ENCODE results near the gene GMDS.

The GMDS gene

DNA sequence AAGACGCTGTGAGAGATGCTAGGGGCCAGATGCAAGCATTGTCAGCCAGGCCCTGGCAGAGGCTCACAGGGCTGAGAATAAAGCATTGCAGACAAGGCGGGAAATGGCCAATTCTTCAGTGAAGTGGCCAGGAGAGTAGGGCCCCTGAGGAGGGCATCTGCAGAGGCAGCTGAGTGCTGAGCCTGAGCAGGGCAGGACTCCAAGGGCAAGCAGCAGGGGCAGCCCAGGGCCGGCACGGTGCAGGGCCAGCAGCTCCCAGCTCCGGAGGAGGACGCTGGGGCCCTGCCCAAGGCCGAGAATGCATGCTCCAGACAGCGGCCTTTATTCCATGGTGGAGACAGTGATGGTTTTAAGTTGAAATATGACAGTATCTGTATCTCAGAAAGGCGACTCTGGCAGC, 330.2 kb downstream of the GMDS start:
- Histone ChIP-seq H3K9ac (ENCODE audit: low read length) (no peak overlapping the region), H3K9me3 (ENCODE audit: low read length) (no peaks in the 10 kb centered on the region)

DNA sequence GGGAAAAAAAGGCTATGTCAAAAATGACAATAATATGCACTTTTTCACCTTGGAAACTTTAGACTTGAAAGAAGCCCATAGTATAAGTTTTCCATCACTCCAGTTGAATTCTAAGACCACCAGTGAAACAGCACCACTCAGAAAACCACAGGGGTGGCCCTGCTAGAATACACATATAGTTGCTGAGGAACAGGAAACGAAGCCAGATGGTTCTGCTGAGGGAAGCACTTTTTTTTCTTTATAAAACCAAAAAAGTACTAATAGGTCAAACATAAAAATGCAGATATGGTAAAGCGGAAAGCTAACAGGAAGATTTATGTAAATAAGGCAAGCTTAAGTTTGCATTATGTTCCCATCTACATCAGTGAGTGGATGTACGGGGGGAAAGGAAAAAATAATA, 331.8 kb downstream of the GMDS start:
- H3K36me3 ChIP-seq (ENCODE audit: insufficient read depth, low read length): no peaks in the 10 kb centered on the region
- H3K9me3 ChIP-seq (ENCODE audit: low read length): no peaks in the 10 kb centered on the region
- no peak overlapping the region for H3K9ac ChIP-seq (ENCODE audit: low read length)
- no peak overlapping the region for H3K27ac ChIP-seq (ENCODE audit: low read depth, low read length)
- no peaks in the 10 kb centered on the region for H3K4me1 ChIP-seq (ENCODE audit: insufficient read depth, low read length)
- H3K4me3 ChIP-seq (ENCODE audit: low read depth in 1 of 2, low read length in 2 of 2): no peak overlapping the region
- no peaks in the 10 kb centered on the region for H3K27me3 ChIP-seq (ENCODE audit: control insufficient read depth in 1 of 2, insufficient read depth in 2 of 2, low read length in 2 of 2)

More for the DNA sequence above, 330.2 kb downstream of the GMDS start:
- Histone ChIP-seq H3K27me3 (ENCODE audit: control insufficient read depth in 1 of 2, insufficient read depth in 2 of 2, low read length in 2 of 2) (no peaks in the 10 kb centered on the region), H3K4me1 (ENCODE audit: insufficient read depth, low read length) (no peaks in the 10 kb centered on the region), H3K4me3 (ENCODE audit: low read depth in 1 of 2, low read length in 2 of 2) (no peak overlapping the region), H3K36me3 (ENCODE audit: insufficient read depth, low read length) (no peaks in the 10 kb centered on the region), H3K27ac (ENCODE audit: low read depth, low read length) (no peak overlapping the region)

DNA sequence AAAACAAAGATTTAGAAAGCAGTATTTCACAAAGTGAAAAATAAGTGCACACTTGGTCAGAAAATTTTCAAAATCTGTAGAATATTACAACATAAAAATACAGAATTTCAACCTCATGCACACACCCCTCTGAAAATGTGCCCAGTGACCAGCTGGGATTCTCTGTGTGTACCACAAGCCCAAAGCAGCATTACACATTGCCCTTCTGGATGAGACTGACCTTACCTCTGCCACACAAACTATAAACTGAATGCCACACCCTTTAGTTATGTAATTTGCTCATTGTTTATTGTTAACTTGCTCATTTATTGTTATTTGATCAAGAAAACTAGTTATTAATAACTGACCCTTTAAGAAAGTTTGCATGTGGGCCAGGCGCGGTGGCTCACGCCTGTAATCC, 332.7 kb downstream of the GMDS start:
- Histone ChIP-seq H3K4me1 (ENCODE audit: insufficient read depth, low read length) (no peaks in the 10 kb centered on the region), H3K36me3 (ENCODE audit: insufficient read depth, low read length) (no peaks in the 10 kb centered on the region), H3K27ac (ENCODE audit: low read depth, low read length) (no peak overlapping the region), H3K9ac (ENCODE audit: low read length) (no peak overlapping the region), H3K27me3 (ENCODE audit: control insufficient read depth in 1 of 2, insufficient read depth in 2 of 2, low read length in 2 of 2) (no peaks in the 10 kb centered on the region), H3K9me3 (ENCODE audit: low read length) (no peaks in the 10 kb centered on the region), H3K4me3 (ENCODE audit: low read depth in 1 of 2, low read length in 2 of 2) (no peak overlapping the region)

DNA sequence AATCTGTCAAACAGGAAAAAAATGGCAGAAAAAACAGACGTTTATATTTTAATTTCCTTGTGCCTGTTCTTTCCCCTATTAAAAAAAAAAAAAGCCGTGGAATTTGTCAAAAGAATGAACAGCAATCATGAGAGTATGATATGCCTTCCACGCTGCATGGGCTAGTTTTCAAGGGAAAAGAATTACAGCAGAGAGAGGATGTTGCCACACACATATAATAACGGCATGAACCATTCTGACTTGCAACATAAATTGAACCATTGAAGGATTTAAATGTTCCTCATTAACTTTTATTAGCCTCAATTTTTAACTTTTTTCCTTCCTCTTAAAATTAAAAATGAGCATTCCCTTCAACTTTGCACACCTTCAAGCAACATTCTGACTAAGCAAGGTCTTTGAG, 333.9 kb downstream of the GMDS start:
- Histone ChIP-seq H3K27ac (ENCODE audit: low read depth, low read length) (no peak overlapping the region), H3K36me3 (ENCODE audit: insufficient read depth, low read length) (no peaks in the 10 kb centered on the region), H3K4me1 (ENCODE audit: insufficient read depth, low read length) (no peaks in the 10 kb centered on the region), H3K9ac (ENCODE audit: low read length) (no peak overlapping the region), H3K9me3 (ENCODE audit: low read length) (no peaks in the 10 kb centered on the region), H3K27me3 (ENCODE audit: control insufficient read depth in 1 of 2, insufficient read depth in 2 of 2, low read length in 2 of 2) (no peaks in the 10 kb centered on the region), H3K4me3 (ENCODE audit: low read depth in 1 of 2, low read length in 2 of 2) (no peak overlapping the region)

GRCh38 chr6:1910621-1911407, 334.6 kb downstream of the GMDS start:
- Histone ChIP-seq H3K27ac (ENCODE audit: low read depth, low read length) (no peak overlapping the region), H3K27me3 (ENCODE audit: control insufficient read depth in 1 of 2, insufficient read depth in 2 of 2, low read length in 2 of 2) (no peaks in the 10 kb centered on the region), H3K4me3 (ENCODE audit: low read depth in 1 of 2, low read length in 2 of 2) (no peak overlapping the region), H3K36me3 (ENCODE audit: insufficient read depth, low read length) (no peaks in the 10 kb centered on the region), H3K9me3 (ENCODE audit: low read length) (no peaks in the 10 kb centered on the region), H3K4me1 (ENCODE audit: insufficient read depth, low read length) (no peaks in the 10 kb centered on the region), H3K9ac (ENCODE audit: low read length) (no peak overlapping the region)

DNA sequence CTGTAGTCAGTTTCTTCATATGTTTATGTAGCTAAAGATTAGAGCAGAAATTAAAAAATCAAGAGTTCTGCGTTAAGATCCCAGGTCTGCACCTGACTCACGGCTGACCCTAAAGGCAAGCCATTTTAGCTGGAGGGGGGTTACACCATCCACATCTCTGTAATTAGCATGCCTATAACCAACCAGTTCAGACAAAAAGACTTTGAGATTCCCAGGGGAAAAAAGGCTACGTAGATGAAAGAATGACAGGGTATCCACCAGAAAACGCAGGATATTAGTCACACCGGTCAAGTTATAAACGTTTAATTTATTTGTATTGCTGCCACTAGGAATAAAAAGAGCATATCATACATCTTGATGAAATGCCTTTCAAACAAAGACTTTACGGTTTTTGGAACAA, 336.6 kb downstream of the GMDS start:
- Histone ChIP-seq H3K4me3 (ENCODE audit: low read depth in 1 of 2, low read length in 2 of 2) (no peak overlapping the region), H3K4me1 (ENCODE audit: insufficient read depth, low read length) (peaks cover 4% of the 10 kb centered on the region), H3K27ac (ENCODE audit: low read depth, low read length) (no peak overlapping the region), H3K36me3 (ENCODE audit: insufficient read depth, low read length) (no peaks in the 10 kb centered on the region), H3K9me3 (ENCODE audit: low read length) (no peaks in the 10 kb centered on the region), H3K9ac (ENCODE audit: low read length) (no peak overlapping the region), H3K27me3 (ENCODE audit: control insufficient read depth in 1 of 2, insufficient read depth in 2 of 2, low read length in 2 of 2) (no peaks in the 10 kb centered on the region)

- Histone ChIP-seq H3K27me3 (ENCODE audit: control insufficient read depth in 1 of 2, insufficient read depth in 2 of 2, low read length in 2 of 2) (no peaks in the 10 kb centered on the region), H3K4me3 (ENCODE audit: low read depth in 1 of 2, low read length in 2 of 2) (no peak overlapping the region), H3K9me3 (ENCODE audit: low read length) (no peaks in the 10 kb centered on the region), H3K9ac (ENCODE audit: low read length) (no peak overlapping the region), H3K4me1 (ENCODE audit: insufficient read depth, low read length) (peaks cover 8% of the 10 kb centered on the region), H3K27ac (ENCODE audit: low read depth, low read length) (no peak overlapping the region), H3K36me3 (ENCODE audit: insufficient read depth, low read length) (no peaks in the 10 kb centered on the region)
Observed at GRCh38 chr6:1906609-1907008, 338.8 kb downstream of the GMDS start.

DNA sequence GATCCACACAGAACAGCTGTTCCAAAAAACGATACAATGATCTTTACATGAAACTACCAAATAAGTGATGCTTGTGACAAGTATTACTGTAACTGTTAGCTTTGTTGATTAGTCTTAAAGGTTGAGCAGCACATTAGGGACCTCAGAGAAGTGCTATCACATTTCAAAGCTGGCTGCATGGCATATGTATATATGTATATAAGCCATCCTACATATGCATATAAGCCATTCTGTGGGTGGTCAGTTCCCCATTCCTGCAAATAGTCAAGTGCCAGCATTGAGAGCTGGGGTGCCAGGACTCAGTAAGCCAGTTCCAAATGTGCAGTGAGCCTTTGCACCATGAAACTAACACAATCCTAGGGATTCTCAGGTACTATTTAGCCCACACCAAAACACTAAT, 339.4 kb downstream of the GMDS start:
- Histone ChIP-seq H3K4me3 (ENCODE audit: low read depth in 1 of 2, low read length in 2 of 2) (no peak overlapping the region), H3K27me3 (ENCODE audit: control insufficient read depth in 1 of 2, insufficient read depth in 2 of 2, low read length in 2 of 2) (no peaks in the 10 kb centered on the region), H3K9ac (ENCODE audit: low read length) (no peak overlapping the region), H3K4me1 (ENCODE audit: insufficient read depth, low read length) (peaks cover 8% of the 10 kb centered on the region), H3K36me3 (ENCODE audit: insufficient read depth, low read length) (no peaks in the 10 kb centered on the region), H3K27ac (ENCODE audit: low read depth, low read length) (no peak overlapping the region), H3K9me3 (ENCODE audit: low read length) (no peaks in the 10 kb centered on the region)

DNA sequence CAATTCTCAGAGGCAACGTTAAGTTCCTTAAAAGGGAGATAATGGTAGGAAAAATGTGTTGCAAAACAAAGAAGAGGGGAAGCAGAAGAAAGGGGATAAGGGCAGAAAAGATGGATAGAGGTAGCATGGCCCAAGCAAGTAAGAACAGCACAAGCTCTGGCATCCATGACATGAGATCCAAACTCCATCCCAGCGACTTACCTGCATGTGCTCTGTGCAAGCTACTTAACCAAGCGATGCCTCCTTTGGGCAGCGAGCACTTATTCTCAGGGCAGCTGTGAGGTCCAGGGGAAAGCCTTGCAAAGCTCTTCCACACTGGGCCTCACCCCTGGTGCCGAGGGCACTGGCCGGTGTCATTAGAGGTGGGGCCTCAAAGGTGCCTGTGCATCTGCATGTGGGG, 340.5 kb downstream of the GMDS start:
- H3K27me3 ChIP-seq (ENCODE audit: control insufficient read depth in 1 of 2, insufficient read depth in 2 of 2, low read length in 2 of 2): no peaks in the 10 kb centered on the region
- no peak overlapping the region for H3K9ac ChIP-seq (ENCODE audit: low read length)
- no peaks in the 10 kb centered on the region for H3K9me3 ChIP-seq (ENCODE audit: low read length)
- H3K27ac ChIP-seq (ENCODE audit: low read depth, low read length): no peak overlapping the region
- peaks cover 8% of the 10 kb centered on the region for H3K4me1 ChIP-seq (ENCODE audit: insufficient read depth, low read length)
- no peaks in the 10 kb centered on the region for H3K36me3 ChIP-seq (ENCODE audit: insufficient read depth, low read length)
- no peak overlapping the region for H3K4me3 ChIP-seq (ENCODE audit: low read depth in 1 of 2, low read length in 2 of 2)

DNA sequence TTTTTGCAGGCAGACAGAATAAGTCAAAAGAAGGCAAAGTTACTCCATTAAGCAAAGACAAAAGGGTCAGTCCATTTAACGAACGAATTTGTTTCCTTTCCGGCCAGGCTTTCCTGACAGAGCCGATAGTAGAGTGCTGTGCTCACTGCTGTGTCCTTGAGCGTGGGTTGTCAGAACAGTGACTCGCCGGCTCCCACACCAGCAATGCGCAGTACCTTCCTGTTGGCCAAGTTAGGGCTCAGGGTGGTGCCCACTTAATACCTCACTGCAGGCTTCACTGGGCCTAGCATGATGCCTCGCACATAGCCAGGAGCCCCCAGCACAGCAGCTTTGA, 341.0 kb downstream of the GMDS start:
- no peak overlapping the region for H3K9ac ChIP-seq (ENCODE audit: low read length)
- H3K4me3 ChIP-seq (ENCODE audit: low read depth in 1 of 2, low read length in 2 of 2): no peak overlapping the region
- H3K27me3 ChIP-seq (ENCODE audit: control insufficient read depth in 1 of 2, insufficient read depth in 2 of 2, low read length in 2 of 2): no peaks in the 10 kb centered on the region
- H3K36me3 ChIP-seq (ENCODE audit: insufficient read depth, low read length): no peaks in the 10 kb centered on the region
- H3K4me1 ChIP-seq (ENCODE audit: insufficient read depth, low read length): peaks cover 8% of the 10 kb centered on the region
- no peak overlapping the region for H3K27ac ChIP-seq (ENCODE audit: low read depth, low read length)
- H3K9me3 ChIP-seq (ENCODE audit: low read length): no peaks in the 10 kb centered on the region

GRCh38 chr6:1903780-1904465, 341.5 kb downstream of the GMDS start:
- no peaks in the 10 kb centered on the region for H3K27me3 ChIP-seq (ENCODE audit: control insufficient read depth in 1 of 2, insufficient read depth in 2 of 2, low read length in 2 of 2)
- no peak overlapping the region for H3K27ac ChIP-seq (ENCODE audit: low read depth, low read length)
- no peaks in the 10 kb centered on the region for H3K9me3 ChIP-seq (ENCODE audit: low read length)
- no peak overlapping the region for H3K4me3 ChIP-seq (ENCODE audit: low read depth in 1 of 2, low read length in 2 of 2)
- H3K4me1 ChIP-seq (ENCODE audit: insufficient read depth, low read length): peaks cover 8% of the 10 kb centered on the region
- H3K9ac ChIP-seq (ENCODE audit: low read length): no peak overlapping the region
- no peaks in the 10 kb centered on the region for H3K36me3 ChIP-seq (ENCODE audit: insufficient read depth, low read length)

- no peak overlapping the region for H3K9ac ChIP-seq (ENCODE audit: low read length)
- peaks cover 8% of the 10 kb centered on the region for H3K4me1 ChIP-seq (ENCODE audit: insufficient read depth, low read length)
- H3K27ac ChIP-seq (ENCODE audit: low read depth, low read length): no peak overlapping the region
- no peaks in the 10 kb centered on the region for H3K9me3 ChIP-seq (ENCODE audit: low read length)
- no peaks in the 10 kb centered on the region for H3K36me3 ChIP-seq (ENCODE audit: insufficient read depth, low read length)
- H3K4me3 ChIP-seq (ENCODE audit: low read depth in 1 of 2, low read length in 2 of 2): no peak overlapping the region
- H3K27me3 ChIP-seq (ENCODE audit: control insufficient read depth in 1 of 2, insufficient read depth in 2 of 2, low read length in 2 of 2): no peaks in the 10 kb centered on the region
Observed at GRCh38 chr6:1901556-1901955, 343.8 kb downstream of the GMDS start.

All from muscle layer of colon (tissue), 2 donors.